HCT116 (cell line): Measurements from ENCODE around the gene NLN. TPM values are rescaled to one million over a fixed set of nuclear protein-coding genes. Genes with fewer than 3 reads are reported as not detected.

Experiments
- ATAC-seq: fragments of 200-7000 bp; cut with Tn5 transposase; 2 replicates; pipeline ENCODE4 v1.9.1; 2020; ENCODE audit warnings: mild to moderate bottlenecking, moderate library complexity
- BruUV-seq: library from RNA; stranded (reverse); fragments of 400-500 nt; replicated peaks from 2 replicates; lab custom pipeline; 2021; lab: Mats Ljungman, UMichigan
- CTCF ChIA-PET: fragments of 300-600 bp; sonication (Branson Sonifier 250); formaldehyde crosslinking; loops from one replicate; lab custom pipeline; 2021; ENCODE audit warnings: antibody characterized with exemption; lab: Charles Lee
- POLR2A ChIA-PET: fragments of 300-600, 350-600 bp; sonication (Branson Sonifier 250); formaldehyde crosslinking; loops from one replicate; lab custom pipeline; 2021; ENCODE audit warnings: antibody characterized with exemption; lab: Charles Lee
- RAD21 ChIA-PET, 2 experiments: fragments of 300-600 bp; sonication (Branson Sonifier 250); formaldehyde crosslinking; loops; one replicate each; lab custom pipeline; 2023; ENCODE audit warnings: low total read pairs in 2 of 2; ENCODE audit not compliant: uncharacterized antibody in 2 of 2, unreplicated experiment in 2 of 2, low non-redundant PET in 1 of 2; lab: Charles Lee
- DNase-seq: peaks from one replicate; pipeline ENCODE4 v3.0.0-alpha.2; 2010; ENCODE audit warnings: low read depth, low spot score
- H2AFZ ChIP-seq: fragments of 200-600 bp; shearing (Covaris generic), sonication (generic); 2 replicates; pipeline ENCODE4 v1.6.1; 2017; ENCODE audit warnings: low read depth, mixed run types, mixed read lengths, antibody characterized with exemption, low read length; ENCODE audit not compliant: poor library complexity, severe bottlenecking
- H3K27ac ChIP-seq: 2 replicates; pipeline ENCODE4 v1.5.1; 2012; ENCODE audit warnings: low read depth, low read length
- H3K27me3 ChIP-seq: fragments of 200-600 bp; sonication (generic); 2 replicates; pipeline ENCODE4 v1.6.1; 2016; ENCODE audit warnings: mixed run types, low read length, mixed read lengths; ENCODE audit not compliant: insufficient read depth
- H3K36me3 ChIP-seq, 2 experiments: fragments of 200-500 bp in 1 of 2; fragments of 200-600 bp in 1 of 2; sonication (Bioruptor generic) in 1 of 2; sonication (generic) in 1 of 2; 2 replicates each; pipeline versions ENCODE4 v1.5.1 to v1.6.1; 2014 to 2016; ENCODE audit warnings: low read length in 2 of 2, inconsistent platforms in 1 of 2, mixed read lengths in 1 of 2, mixed run types in 1 of 2; ENCODE audit not compliant: insufficient read depth in 2 of 2, control insufficient read depth in 1 of 2
- H3K4me1 ChIP-seq, 2 experiments: fragments of 200-600 bp in 1 of 2; sonication (generic) in 1 of 2; 2 replicates each; pipeline versions ENCODE4 v1.5.1 to v1.6.1; 2012 to 2017; ENCODE audit warnings: low read length in 2 of 2, inconsistent platforms in 1 of 2, mild to moderate bottlenecking in 1 of 2, mixed read lengths in 1 of 2, mixed run types in 1 of 2, moderate library complexity in 1 of 2; ENCODE audit not compliant: insufficient read depth in 2 of 2, control insufficient read depth in 1 of 2
- H3K4me2 ChIP-seq: fragments of 200-600 bp; sonication (generic); 2 replicates; pipeline ENCODE4 v1.6.1; 2017; ENCODE audit warnings: mixed run types, low read length, mixed read lengths
- H3K4me3 ChIP-seq, 2 experiments: fragments of 200-600 bp in 1 of 2; sonication (generic) in 1 of 2; replicated peaks in 1 of 2; 2 replicates each; pipeline ENCODE4 v1.5.1; 2011 to 2016; ENCODE audit warnings: low read length in 2 of 2, control low read depth in 1 of 2, low read depth in 1 of 2, mild to moderate bottlenecking in 1 of 2, mixed read lengths in 1 of 2, mixed run types in 1 of 2
- H3K79me2 ChIP-seq: fragments of 200-600 bp; sonication (generic); 2 replicates; pipeline ENCODE4 v1.6.1; 2017; ENCODE audit warnings: mild to moderate bottlenecking, mixed run types, low read length, moderate library complexity, mixed read lengths; ENCODE audit not compliant: insufficient read depth
- H3K9ac ChIP-seq: fragments of 200-600 bp; sonication (generic); 2 replicates; pipeline ENCODE4 v1.6.1; 2016; ENCODE audit warnings: low read length, mixed read lengths
- H3K9me2 ChIP-seq: fragments of 200-600 bp; sonication (generic), shearing (Covaris generic); 2 replicates; pipeline ENCODE4 v1.6.1; 2017; ENCODE audit warnings: mixed run types, mild to moderate bottlenecking, moderate library complexity; ENCODE audit not compliant: insufficient read depth
- H3K9me3 ChIP-seq, 2 experiments: fragments of 200-500 bp in 1 of 2; fragments of 200-600 bp in 1 of 2; sonication (Bioruptor generic) in 1 of 2; sonication (generic) in 1 of 2; 2 replicates each; pipeline ENCODE4 v1.6.1; 2014 to 2017; ENCODE audit warnings: low read length in 2 of 2, mixed read lengths in 2 of 2, inconsistent platforms in 1 of 2, low read depth in 1 of 2, mild to moderate bottlenecking in 1 of 2, mixed run types in 1 of 2, moderate library complexity in 1 of 2; ENCODE audit not compliant: control insufficient read depth in 1 of 2, insufficient read depth in 1 of 2
- H4K20me1 ChIP-seq: fragments of 200-600 bp; sonication (generic), shearing (Covaris generic); 2 replicates; pipeline ENCODE4 v1.6.1; 2017; ENCODE audit warnings: mixed run types, mild to moderate bottlenecking, moderate library complexity; ENCODE audit not compliant: insufficient read depth
- CBX3 ChIP-seq: IDR thresholded peaks from 2 replicates; pipeline ENCODE4 v1.6.1; 2012; ENCODE audit warnings: low read depth
- CEBPB ChIP-seq: IDR thresholded peaks from 2 replicates; pipeline ENCODE4 v1.6.1; 2012; ENCODE audit warnings: low read depth
- CTCF ChIP-seq, 3 experiments: fragments of 200-600 bp in 1 of 3; sonication (generic) in 1 of 3; IDR thresholded peaks in 2 of 3; conservative IDR thresholded peaks in 1 of 3; 2 replicates each; pipeline ENCODE4 v1.5.1; 2012 to 2017; ENCODE audit warnings: low read depth in 2 of 3, low read length in 2 of 3, antibody characterized with exemption in 1 of 3, borderline replicate concordance in 1 of 3, control low read depth in 1 of 3, mild to moderate bottlenecking in 1 of 3, mixed read lengths in 1 of 3, mixed run types in 1 of 3, moderate library complexity in 1 of 3; ENCODE audit not compliant: insufficient read depth in 1 of 3
- EGR1 ChIP-seq: IDR thresholded peaks from 2 replicates; pipeline ENCODE4 v1.6.1; 2012; ENCODE audit warnings: low read depth
- ELF1 ChIP-seq: IDR thresholded peaks from 2 replicates; pipeline ENCODE4 v1.6.1; 2012; ENCODE audit warnings: low read depth, borderline replicate concordance
- EZH2phosphoT487 ChIP-seq: fragments of 200-600 bp; IDR thresholded peaks from 2 replicates; pipeline ENCODE4 v1.6.1; 2018; ENCODE audit warnings: antibody characterized with exemption, borderline replicate concordance
- FOSL1 ChIP-seq: IDR thresholded peaks from 2 replicates; pipeline ENCODE4 v1.6.1; 2012; ENCODE audit warnings: low read depth
- POLR2A ChIP-seq: IDR thresholded peaks from 2 replicates; pipeline ENCODE4 v1.7.0; 2011; ENCODE audit warnings: borderline replicate concordance; ENCODE audit not compliant: insufficient read depth, insufficient read length; ENCODE audit errors: extremely low read depth
- POLR2AphosphoS5 ChIP-seq: IDR thresholded peaks from 2 replicates; pipeline ENCODE4 v1.6.1; 2011; ENCODE audit warnings: mild to moderate bottlenecking, low read depth, low read length, moderate library complexity
- YY1 ChIP-seq: IDR thresholded peaks from 2 replicates; pipeline ENCODE4 v1.6.1; 2011; ENCODE audit warnings: low read length, low read depth, moderate library complexity, mild to moderate bottlenecking; ENCODE audit not compliant: insufficient replicate concordance; ENCODE audit errors: extremely low read depth
- ZFX ChIP-seq: fragments of 450-650 bp; IDR thresholded peaks from 2 replicates; pipeline ENCODE4 v1.6.1; 2017
- ZNF274 ChIP-seq: fragments of 200-500 bp; sonication (Bioruptor generic); IDR thresholded peaks from 2 replicates; pipeline ENCODE4 v1.6.1; 2014; ENCODE audit warnings: mild to moderate bottlenecking, low read depth, low read length, inconsistent platforms
- intact Hi-C: fragments of 100-400 bp; cut with micrococcal nuclease; formaldehyde crosslinking; loops from 2 replicates; pipeline ENCODE4 v1.10.0; 2022
- total RNA-seq: library from RNA; stranded (reverse); gene quantifications from one replicate; pipeline ENCODE4 v1.2.1, GENCODE V29; 2021; ENCODE audit not compliant: unreplicated experiment
- TF ChIP-seq, protein P1 (sequence below): IDR thresholded peaks from 2 replicates; pipeline ENCODE4 v1.6.1; 2011; ENCODE audit warnings: mild to moderate bottlenecking, low read length, moderate library complexity; ENCODE audit not compliant: insufficient replicate concordance; ENCODE audit errors: extremely low read depth

NLN gene
- total RNA-seq, 1 experiment from 2014 or later: 67.6 TPM

- RAD21 ChIA-PET: no interaction called here
- CTCF ChIA-PET: no interaction called here
- POLR2A ChIA-PET: no interaction called here
These were observed 56.1 kb downstream of the NLN start for GRCh38 chr5:65778126-65778525.

GRCh38 chr5:65779643-65780042 is 57.6 kb downstream of the NLN start:
- CTCF ChIA-PET: no interaction called here
- no peak for DNase-seq
- H3K4me3 ChIP-seq: no peak overlapping the region
- intact Hi-C loops: loop anchor here (10.0 kb wide), 1 partner anchor 85 kb away; no protein-coding TSS in a partner anchor
- H4K20me1 ChIP-seq: no peaks in the 10 kb centered on the region
- H3K9ac ChIP-seq: no peak overlapping the region
- no peak for ATAC-seq
- BruUV-seq: no TSS peak
- no peaks in the 10 kb centered on the region for H3K9me2 ChIP-seq
- no peak overlapping the region for H3K4me2 ChIP-seq
- H3K27me3 ChIP-seq: no peaks in the 10 kb centered on the region
- POLR2A ChIA-PET: no interaction called here
- no peak overlapping the region for H3K27ac ChIP-seq
- H3K9me3 ChIP-seq: no peaks in the 10 kb centered on the region
- H2AFZ ChIP-seq: no peak overlapping the region
- H3K36me3 ChIP-seq: peaks cover 3 to 4% of the 10 kb centered on the region in 2 experiments; a peak in 1 of 4 replicates
- RAD21 ChIA-PET: no interaction called here
- H3K4me1 ChIP-seq: no peaks in the 10 kb centered on the region
- no peaks in the 10 kb centered on the region for H3K79me2 ChIP-seq
- no peak for TF ChIP-seq ELF1
- no peak for TF ChIP-seq CEBPB
- no peak for TF ChIP-seq POLR2A
- no peak for TF ChIP-seq YY1
- no peak for TF ChIP-seq POLR2AphosphoS5
- no peak for TF ChIP-seq CBX3
- no peak for TF ChIP-seq ZNF274
- TF ChIP-seq, protein P1, sequence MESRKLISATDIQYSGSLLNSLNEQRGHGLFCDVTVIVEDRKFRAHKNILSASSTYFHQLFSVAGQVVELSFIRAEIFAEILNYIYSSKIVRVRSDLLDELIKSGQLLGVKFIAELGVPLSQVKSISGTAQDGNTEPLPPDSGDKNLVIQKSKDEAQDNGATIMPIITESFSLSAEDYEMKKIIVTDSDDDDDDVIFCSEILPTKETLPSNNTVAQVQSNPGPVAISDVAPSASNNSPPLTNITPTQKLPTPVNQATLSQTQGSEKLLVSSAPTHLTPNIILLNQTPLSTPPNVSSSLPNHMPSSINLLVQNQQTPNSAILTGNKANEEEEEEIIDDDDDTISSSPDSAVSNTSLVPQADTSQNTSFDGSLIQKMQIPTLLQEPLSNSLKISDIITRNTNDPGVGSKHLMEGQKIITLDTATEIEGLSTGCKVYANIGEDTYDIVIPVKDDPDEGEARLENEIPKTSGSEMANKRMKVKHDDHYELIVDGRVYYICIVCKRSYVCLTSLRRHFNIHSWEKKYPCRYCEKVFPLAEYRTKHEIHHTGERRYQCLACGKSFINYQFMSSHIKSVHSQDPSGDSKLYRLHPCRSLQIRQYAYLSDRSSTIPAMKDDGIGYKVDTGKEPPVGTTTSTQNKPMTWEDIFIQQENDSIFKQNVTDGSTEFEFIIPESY: no peak
- TF ChIP-seq EGR1: no peak
- no peak for TF ChIP-seq FOSL1

More at GRCh38 chr5:65778126-65778525, 56.1 kb downstream of the NLN start:
- no peaks in the 10 kb centered on the region for H3K27me3 ChIP-seq
- H3K9me2 ChIP-seq: no peaks in the 10 kb centered on the region
- no peaks in the 10 kb centered on the region for H4K20me1 ChIP-seq
- no peak overlapping the region for H3K27ac ChIP-seq
- H3K4me2 ChIP-seq: no peak overlapping the region
- DNase-seq (no peak), ATAC-seq (no peak)
- BruUV-seq: no TSS peak
- H2AFZ ChIP-seq: no peak overlapping the region
- no peak overlapping the region for H3K4me3 ChIP-seq
- no peaks in the 10 kb centered on the region for H3K79me2 ChIP-seq
- H3K9ac ChIP-seq: no peak overlapping the region
- peaks cover 3 to 4% of the 10 kb centered on the region in 2 experiments; a peak in 1 of 4 replicates for H3K36me3 ChIP-seq
- H3K4me1 ChIP-seq: no peaks in the 10 kb centered on the region
- TF ChIP-seq CTCF (IDR thresholded peaks at IDR 0.05 in 2 of 3, conservative IDR thresholded peaks at IDR 0.05 in 1 of 3; ENCODE audit: borderline replicate concordance in 1 of 3, insufficient read depth in 1 of 3, low read depth in 2 of 3, low read length in 2 of 3): no peak
- no peak for TF ChIP-seq YY1
- TF ChIP-seq ZFX: no peak
- TF ChIP-seq EZH2phosphoT487: no peak
- no peaks in the 10 kb centered on the region for H3K9me3 ChIP-seq
- intact Hi-C loops: no loop called here
